Fibroblast of skin of left quadriceps (primary cell): ENCODE results near the gene FLCN.
"Not testable (repeated sequence)": the region's sequence is repeated elsewhere in the genome, so short reads cannot be mapped to it uniquely, and the experiment has no call there.

Experiments
- DNase-seq, 2 experiments: peaks; one replicate each; pipeline ENCODE4 v3.0.0-alpha.2; 2013; ENCODE audit warnings: low read depth in 2 of 2

FLCN gene

GRCh38 chr17:17186051-17186450, 50.9 kb downstream of the FLCN start:
- DNase-seq = no peak

GRCh38 chr17:17184985-17185757, 51.8 kb downstream of the FLCN start:
- not testable (repeated sequence) for DNase-seq

GRCh38 chr17:17183744-17184143, 53.2 kb downstream of the FLCN start:
- DNase-seq = no peak

GRCh38 chr17:17182598-17183136, 54.3 kb downstream of the FLCN start:
- DNase-seq = no peak

- no peak for DNase-seq
Observed at GRCh38 chr17:17181666-17182597, 55.0 kb downstream of the FLCN start.

GRCh38 chr17:17180741-17181525, 56.0 kb downstream of the FLCN start:
- DNase-seq = no peak

GRCh38 chr17:17180141-17180603, 56.8 kb downstream of the FLCN start:
- DNase-seq = no peak

- no peak for DNase-seq
Observed at GRCh38 chr17:17179371-17179827, 57.6 kb downstream of the FLCN start.

GRCh38 chr17:17177176-17177575, 59.8 kb downstream of the FLCN start:
- no peak for DNase-seq

GRCh38 chr17:17176341-17176740, 60.6 kb downstream of the FLCN start:
- no peak for DNase-seq

- DNase-seq = no peak
Observed at GRCh38 chr17:17175917-17176316, 61.1 kb downstream of the FLCN start.

GRCh38 chr17:17175340-17175739, 61.6 kb downstream of the FLCN start:
- DNase-seq = no peak

- DNase-seq = no peak
Observed at GRCh38 chr17:17173921-17174320, 63.0 kb downstream of the FLCN start.

GRCh38 chr17:17172990-17173389, 64.0 kb downstream of the FLCN start:
- DNase-seq = no peak

GRCh38 chr17:17172001-17172939, 64.7 kb downstream of the FLCN start:
- no peak for DNase-seq

- DNase-seq = no peak
Observed at GRCh38 chr17:17171186-17171585, 65.8 kb downstream of the FLCN start.

GRCh38 chr17:17170346-17170985, 66.5 kb downstream of the FLCN start:
- no peak for DNase-seq

- no peak for DNase-seq
Observed at GRCh38 chr17:17169396-17169795, 67.6 kb downstream of the FLCN start.

GRCh38 chr17:17168401-17168800, 68.6 kb downstream of the FLCN start:
- DNase-seq = no peak

- DNase-seq = no peak
Observed at GRCh38 chr17:17167986-17168385, 69.0 kb downstream of the FLCN start.
